ENCODE measurements around the gene PDE8A.
"Not testable (repeated sequence)": the region's sequence is repeated elsewhere in the genome, so short reads cannot be mapped to it uniquely, and the experiment has no call there.

The PDE8A gene

GRCh38 chr15:85008474-85009260, 27.0 kb downstream of the PDE8A start:
- DNase-seq (ENCODE audit: low read depth in 1 of 2, low spot score in 1 of 2) = no peak

GRCh38 chr15:85009435-85009834, 27.8 kb downstream of the PDE8A start:
- DNase-seq (ENCODE audit: low read depth in 1 of 2, low spot score in 1 of 2) = no peak

DNA sequence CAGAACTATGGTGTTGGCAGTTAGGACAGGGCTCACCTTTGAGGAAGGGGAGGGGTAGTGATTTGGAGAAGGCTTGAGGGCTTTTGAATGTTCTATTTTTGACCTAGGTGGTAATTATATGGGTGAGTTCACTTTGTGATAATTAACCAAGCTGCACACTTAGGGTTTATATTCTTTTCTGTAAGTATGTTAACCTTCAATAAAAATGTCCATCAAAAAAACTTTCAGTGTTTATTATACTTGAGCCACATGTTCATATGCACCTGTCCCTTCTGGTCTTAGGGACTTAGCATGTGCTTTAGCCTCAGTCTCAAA, 28.4 kb downstream of the PDE8A start:
- no peak for DNase-seq (ENCODE audit: low read depth in 1 of 2, low spot score in 1 of 2)

- DNase-seq (ENCODE audit: low read depth in 1 of 2, low spot score in 1 of 2) = no peak
These were observed 28.9 kb downstream of the PDE8A start for GRCh38 chr15:85010386-85011159.

DNA sequence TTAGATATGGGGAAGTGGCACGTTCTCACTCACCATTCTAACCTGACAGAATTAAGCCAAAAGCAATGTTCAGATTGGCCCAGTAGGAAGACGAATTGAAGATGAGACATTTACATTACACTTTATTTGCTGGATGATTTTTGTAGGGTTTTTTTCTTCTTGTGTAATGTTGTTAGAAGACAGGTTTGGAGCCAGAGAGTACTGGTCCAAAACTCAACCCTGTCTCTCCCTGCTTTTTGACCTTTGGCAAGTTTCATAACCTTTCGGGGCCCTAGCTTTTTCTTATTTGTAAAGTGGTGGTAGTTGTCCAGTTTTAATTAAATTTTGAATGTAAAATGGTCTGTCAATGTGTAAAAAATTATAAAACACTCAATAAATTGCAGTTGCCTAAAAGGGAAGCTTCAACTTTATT, 29.5 kb downstream of the PDE8A start:
- no peak for DNase-seq (ENCODE audit: low read depth in 1 of 2, low spot score in 1 of 2)

GRCh38 chr15:85011724-85012123, 30.1 kb downstream of the PDE8A start:
- not testable (repeated sequence) for DNase-seq (ENCODE audit: low read depth in 1 of 2, low spot score in 1 of 2)

- DNase-seq (ENCODE audit: low read depth in 1 of 2, low spot score in 1 of 2) = no peak
These were observed 32.1 kb downstream of the PDE8A start for GRCh38 chr15:85013785-85014184.

DNA sequence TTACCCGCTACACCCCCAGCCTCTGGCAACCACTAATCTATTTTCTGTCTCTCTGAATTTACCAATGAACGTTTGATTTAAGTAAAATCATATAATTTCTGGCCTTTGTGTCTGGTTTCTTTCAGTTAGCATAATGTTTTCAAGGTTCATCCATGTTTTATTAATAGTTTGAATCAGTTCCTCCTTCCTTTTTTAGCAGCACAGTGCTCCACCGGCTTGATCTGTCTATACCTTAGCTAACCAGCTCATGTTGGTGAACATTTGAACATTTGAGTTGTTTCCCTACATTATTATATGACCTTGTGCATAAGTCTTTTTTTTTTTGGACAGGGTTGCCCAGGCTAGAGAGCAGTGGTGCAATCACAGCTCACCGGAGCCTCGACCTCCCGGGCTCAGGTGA, 33.3 kb downstream of the PDE8A start:
- DNase-seq (ENCODE audit: low read depth in 1 of 2, low spot score in 1 of 2) = no peak

DNA sequence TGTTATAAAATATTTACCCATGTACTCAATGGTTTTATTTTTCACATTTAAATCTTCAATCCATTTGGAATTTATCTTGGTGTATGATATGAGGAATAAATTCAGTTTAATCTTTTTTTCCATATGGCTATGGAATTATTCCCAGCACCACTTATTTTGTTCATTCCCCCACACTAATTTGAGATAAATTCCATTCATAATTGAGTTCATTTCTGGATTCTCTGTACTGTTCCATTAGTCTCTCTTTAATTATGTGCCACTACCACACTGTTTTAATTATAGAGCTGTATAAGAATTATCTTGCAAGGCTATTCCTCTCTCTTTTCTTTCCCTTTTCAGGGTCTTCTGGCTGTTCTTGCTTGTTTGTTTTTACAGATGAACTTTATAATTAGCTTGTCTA, 34.6 kb downstream of the PDE8A start:
- no peak for DNase-seq (ENCODE audit: low read depth in 1 of 2, low spot score in 1 of 2)

GRCh38 chr15:85019815-85020590, 38.3 kb downstream of the PDE8A start:
- DNase-seq (ENCODE audit: low read depth in 1 of 2, low spot score in 1 of 2) = no peak

DNA sequence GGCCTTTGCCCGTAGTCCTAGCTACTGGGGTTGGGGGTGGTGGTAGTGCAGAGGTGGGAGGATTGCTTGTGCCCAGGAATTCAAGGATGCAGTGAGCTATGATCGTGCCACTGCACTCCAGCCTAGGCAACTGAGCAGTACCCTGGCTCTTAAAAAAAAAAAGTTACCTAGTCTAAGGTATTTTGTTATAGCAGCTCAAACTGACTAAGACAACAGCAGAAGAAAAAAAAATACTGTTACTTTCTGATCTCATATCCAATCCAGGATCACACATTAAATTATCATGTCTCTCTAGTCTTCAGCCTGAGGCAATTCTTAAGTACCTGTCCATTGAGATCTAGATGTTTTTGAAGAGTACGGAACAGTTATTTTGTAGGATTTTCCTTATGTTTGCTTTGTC, 39.8 kb downstream of the PDE8A start:
- no peak for DNase-seq (ENCODE audit: low read depth in 1 of 2, low spot score in 1 of 2)

DNA sequence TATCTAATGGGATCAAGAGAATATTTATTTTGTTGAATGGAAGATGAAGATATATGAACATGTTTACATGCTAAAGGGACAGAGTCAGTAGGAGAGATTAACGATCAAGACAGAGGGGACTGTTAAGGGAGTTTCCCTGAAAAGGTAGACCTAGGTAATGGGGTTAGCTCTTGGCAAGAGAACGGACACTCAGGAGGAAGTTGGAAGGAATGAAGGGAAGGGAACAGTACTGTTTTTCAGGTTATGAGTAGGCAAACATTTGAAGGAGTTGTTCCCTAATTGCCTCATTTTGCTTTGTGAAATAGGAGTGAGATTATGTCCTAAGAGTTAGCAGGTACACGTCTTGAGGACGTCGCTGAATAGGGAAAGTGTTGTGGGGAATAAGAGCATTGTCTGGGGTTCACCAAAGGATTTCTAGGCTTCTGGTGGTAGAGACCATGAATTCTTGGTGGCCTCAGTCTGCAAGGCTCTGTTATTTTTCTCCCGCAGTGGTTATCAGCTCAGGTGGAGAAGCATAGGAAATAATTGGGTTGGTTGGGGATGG, 41.3 kb downstream of the PDE8A start:
- no peak for DNase-seq (ENCODE audit: low read depth in 1 of 2, low spot score in 1 of 2)

GRCh38 chr15:85024003-85024402, 42.3 kb downstream of the PDE8A start:
- DNase-seq (ENCODE audit: low read depth in 1 of 2, low spot score in 1 of 2) = no peak

DNA sequence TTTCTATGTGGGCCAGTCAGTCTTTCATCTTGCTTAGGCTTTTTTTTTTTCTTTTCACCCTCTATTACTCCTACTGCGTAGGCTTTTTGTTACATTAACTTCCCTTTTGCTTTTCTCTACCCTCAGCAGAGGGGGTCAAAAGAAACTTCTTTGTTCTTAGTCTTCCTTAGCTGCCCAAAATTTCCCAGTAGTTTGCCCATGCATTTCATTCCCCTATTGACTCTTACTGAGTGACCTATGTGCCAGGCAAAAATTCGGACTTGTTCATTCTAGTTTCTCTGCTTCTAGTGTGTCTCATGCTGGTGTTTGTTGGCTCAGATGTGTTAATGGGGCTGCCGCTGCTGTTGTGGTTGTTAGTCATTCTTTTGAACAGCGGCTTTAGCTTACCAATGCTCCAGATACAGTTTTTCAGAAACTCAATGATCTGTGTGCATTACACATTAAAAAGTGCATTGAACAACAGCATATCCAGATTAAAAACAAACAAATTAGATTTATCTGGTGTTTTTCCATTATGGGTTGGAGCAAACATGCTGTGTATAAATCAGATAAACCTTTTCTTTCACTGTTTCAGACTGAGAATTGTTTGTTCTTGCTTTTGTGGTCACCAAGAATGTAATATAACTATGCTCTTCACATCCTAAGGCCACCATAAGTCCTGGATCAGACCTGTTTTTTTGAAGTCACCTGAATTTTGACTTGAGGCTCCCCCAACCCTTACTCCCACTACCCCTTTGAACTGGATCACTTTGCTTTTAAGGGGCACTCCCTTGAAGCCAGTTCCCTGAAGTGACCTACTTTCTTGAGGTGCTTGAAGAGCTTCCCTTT, 43.1 kb downstream of the PDE8A start:
- no peak for DNase-seq (ENCODE audit: low read depth in 1 of 2, low spot score in 1 of 2)

- DNase-seq (ENCODE audit: low read depth in 1 of 2, low spot score in 1 of 2) = no peak
These were observed 44.0 kb downstream of the PDE8A start for GRCh38 chr15:85025516-85026251.

DNA sequence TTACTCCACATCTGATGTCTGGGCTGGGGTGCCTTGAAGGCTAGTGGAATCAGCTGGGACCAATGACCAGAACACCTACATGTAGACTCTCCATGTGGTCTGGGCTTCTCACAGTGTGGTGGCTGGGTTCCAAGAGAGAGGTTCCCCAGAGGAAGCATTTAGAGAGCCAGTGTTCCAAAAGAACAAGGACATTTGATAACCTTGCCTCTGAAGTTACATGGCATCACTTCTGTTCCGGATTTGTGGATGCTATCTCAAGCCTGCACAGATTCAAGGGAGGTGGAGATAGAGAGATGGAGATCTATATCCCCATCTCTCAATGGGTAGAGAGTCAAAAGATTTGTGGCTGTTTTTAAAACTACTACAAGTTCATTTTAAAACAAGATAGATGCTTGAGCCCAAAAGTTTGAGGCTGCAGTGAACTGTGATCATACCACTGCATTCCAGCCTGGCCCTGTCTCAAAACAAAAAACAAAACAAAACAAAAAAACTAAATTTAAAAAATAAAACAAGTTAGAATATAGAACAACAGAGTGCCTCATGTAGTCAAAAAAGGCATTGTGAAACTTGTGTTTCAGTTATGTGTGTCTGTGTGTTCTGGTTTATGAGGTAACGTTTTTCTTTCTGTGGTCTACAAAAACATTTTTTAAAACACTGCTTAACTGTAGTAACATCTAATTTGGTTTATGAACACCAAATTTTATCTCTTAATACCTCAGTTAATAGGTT, 44.8 kb downstream of the PDE8A start:
- no peak for DNase-seq (ENCODE audit: low read depth in 1 of 2, low spot score in 1 of 2)

- DNase-seq (ENCODE audit: low read depth in 1 of 2, low spot score in 1 of 2) = no peak
These were observed 45.4 kb downstream of the PDE8A start for GRCh38 chr15:85027033-85027380.

DNA sequence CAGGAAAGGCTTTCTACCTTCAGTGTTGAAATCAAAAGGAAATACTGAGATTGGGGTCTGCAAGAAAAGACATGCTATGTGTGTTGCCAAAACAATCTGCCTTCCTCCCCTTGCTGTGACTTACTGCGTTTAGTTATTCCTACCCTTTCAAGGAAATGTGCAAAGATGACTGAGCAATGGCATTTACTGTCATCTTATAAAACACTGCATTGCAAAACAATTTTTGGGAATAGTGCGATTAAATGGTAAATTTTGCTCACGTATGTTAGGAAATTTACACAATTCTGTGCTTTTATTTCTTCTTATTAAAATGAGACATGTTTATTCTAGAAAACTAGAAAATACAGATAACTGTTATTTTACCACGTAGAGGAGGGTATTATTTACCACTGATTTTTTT, 45.8 kb downstream of the PDE8A start:
- no peak for DNase-seq (ENCODE audit: low read depth in 1 of 2, low spot score in 1 of 2)

DNA sequence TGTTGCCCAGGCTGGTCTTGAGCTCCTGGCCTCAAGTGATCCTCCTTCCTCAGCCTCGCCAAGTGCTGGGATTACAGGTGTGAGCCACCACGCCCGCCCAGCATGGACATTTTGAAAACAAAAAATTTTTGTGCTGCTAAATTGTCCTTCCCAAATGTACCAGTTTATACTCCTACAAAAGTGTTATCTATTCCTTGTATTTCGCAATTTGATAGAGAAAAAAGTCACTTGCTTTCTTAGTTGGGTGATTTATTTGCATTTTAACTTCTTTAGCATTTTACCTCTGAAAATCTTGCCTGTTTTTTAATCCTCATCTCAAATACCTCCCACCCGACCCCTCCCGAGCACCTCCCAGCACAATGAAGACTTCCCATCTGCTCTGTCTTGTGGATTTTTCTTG, 46.8 kb downstream of the PDE8A start:
- DNase-seq (ENCODE audit: low read depth in 1 of 2, low spot score in 1 of 2) = no peak

DNA sequence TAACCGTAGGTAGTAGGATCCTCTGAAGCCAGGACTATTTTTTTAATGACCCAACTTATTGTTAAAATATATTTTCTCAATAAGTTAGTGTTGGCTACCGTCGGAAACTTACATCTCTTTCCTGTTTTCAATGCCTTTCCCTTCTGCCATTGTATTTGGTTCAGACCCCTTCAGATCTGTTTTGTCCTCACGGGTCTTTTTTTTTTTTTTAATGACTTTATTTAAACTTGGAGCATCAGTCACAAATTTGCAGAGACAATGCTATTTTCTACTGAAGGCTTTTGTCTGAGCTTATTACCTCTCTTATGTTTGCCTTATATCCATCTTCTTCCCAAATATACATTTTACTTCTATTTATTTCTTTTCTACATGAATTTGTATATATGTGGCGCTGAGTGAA, 47.6 kb downstream of the PDE8A start:
- DNase-seq (ENCODE audit: low read depth in 1 of 2, low spot score in 1 of 2) = no peak
